GM19238 (cell line): ENCODE results near the gene WDR37.
"Not testable (repeated sequence)": the region's sequence is repeated elsewhere in the genome, so short reads cannot be mapped to it uniquely, and the experiment has no call there.

ENCODE experiments used
- DNase-seq: peaks from one replicate; pipeline ENCODE4 v3.0.0; 2011; ENCODE audit warnings: low spot score; ENCODE audit not compliant: insufficient read length

WDR37 gene, protein sequence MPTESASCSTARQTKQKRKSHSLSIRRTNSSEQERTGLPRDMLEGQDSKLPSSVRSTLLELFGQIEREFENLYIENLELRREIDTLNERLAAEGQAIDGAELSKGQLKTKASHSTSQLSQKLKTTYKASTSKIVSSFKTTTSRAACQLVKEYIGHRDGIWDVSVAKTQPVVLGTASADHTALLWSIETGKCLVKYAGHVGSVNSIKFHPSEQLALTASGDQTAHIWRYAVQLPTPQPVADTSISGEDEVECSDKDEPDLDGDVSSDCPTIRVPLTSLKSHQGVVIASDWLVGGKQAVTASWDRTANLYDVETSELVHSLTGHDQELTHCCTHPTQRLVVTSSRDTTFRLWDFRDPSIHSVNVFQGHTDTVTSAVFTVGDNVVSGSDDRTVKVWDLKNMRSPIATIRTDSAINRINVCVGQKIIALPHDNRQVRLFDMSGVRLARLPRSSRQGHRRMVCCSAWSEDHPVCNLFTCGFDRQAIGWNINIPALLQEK

DNA sequence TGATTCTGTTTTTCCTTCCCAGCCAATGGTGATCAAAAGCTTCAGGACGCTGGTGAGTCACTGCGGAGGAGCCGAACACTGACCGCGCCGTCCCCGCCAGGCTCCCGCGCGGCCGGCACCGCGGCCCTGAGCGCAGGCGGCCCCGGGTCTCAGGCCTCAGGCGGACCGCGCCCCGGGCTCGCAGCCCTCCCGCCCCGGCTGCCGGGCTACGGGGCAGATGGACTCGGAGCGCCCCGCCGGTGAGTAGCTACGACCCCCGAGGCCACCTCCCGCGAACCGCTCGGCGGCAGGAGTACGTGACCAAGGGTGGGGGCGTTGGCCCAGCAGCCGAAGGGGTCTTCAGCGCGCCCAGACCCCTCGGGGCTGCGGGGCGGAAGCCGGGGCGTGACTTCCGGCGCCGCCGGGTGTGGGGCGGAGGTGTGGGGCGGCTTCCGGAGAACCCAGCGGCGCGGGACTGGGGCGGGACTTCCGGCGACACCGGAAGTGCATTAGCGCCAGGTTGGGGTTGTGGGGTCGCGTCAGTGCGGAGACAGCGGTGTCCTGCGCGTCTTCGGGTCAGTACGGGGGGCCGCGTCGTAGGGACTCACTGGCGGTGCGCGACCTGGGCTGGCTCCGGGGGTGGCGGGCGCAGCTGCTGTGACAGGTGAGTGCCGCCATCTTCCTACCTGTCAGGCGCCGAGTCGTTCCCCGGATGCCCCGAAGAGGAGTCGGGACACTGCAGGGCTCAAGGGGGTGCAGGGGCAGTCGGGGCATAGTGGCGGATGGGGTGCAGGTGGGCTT, at the start of gene WDR37:
WDR37 (plus strand) TSS at position 60 of the 780 bp plus-strand sequence. CDS start 15,771 bp downstream, outside the sequence.
- peak; percentile 95 for DNase-seq

DNA sequence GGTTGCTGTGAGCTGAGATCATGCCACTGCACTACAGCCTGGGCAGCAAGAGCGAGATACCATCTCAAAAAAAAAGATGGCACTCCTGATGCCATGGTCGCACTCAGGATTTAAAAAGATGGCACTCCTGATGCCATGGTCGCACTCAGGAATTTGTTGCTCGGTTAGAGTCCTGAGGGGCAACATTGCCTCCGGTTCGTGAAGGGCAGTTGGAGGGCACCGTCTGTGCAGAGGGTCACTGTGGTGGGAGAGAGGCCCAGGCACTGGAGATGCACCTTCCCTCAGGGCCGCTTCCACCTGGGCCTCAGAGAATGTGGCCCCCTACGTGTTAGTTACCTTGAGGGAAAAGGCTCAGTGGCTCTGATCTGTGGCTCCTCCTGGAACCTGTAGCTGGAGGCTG, 49.6 kb upstream of the WDR37 start:
- DNase-seq = no peak

DNA sequence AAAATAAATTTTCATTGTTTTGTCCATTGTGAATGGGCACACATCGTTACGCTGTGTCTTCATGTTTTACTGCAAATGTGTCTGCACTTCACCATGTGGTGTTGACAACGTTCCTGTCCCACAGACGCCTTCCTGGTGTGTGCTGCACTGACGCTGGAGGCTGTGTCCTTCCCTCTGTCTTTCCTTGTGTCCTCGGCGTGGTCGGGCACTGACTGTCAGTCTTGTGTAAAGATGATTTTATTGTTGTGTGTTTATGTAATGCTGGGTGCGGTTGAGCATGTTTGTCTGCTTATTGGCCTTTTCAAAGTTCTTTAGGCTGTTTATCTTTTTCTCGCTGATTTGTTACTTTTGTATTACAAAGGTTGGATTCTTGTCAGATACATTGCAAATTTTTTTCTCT, 48.6 kb upstream of the WDR37 start:
- no peak for DNase-seq

DNA sequence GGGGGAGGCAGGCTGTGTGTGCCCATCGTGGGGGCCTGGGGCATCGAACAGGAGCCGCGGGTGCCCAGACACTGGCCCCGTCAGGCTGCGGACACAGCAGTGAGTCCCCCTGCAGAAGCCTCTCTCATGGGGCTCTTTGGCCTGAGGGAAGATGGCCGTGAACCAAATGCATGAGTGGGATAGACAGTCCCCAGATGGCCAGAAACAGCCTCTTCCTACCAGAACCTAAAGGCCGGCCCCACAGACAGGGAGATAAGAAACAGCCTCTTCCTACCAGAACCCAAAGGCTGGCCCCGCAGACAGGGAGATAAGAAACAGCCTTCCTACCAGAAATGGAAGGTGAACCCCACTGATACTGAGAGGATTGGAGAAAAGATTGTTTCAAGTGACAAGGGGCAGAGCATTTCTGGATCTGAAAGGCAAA, 47.1 kb upstream of the WDR37 start:
- no peak for DNase-seq

DNA sequence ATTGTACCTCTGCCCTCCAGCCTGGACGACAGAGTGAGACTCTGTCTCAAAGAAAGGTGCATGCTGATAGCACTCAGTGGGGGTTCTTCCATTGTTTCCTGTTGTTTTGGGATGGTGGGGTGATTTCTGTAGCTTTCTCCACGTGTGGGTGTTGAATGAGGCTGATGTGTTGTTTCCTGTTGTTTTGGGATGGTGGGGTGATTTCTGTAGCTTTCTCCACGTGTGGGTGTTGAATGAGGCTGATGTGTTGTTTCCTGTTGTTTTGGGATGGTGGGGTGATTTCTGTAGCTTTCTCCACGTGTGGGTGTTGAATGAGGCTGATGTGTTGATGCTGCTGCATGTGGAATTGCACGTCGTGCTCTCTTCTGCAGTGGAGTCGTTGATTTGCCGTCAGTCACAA, 46.2 kb upstream of the WDR37 start:
- not testable (repeated sequence) for DNase-seq

DNA sequence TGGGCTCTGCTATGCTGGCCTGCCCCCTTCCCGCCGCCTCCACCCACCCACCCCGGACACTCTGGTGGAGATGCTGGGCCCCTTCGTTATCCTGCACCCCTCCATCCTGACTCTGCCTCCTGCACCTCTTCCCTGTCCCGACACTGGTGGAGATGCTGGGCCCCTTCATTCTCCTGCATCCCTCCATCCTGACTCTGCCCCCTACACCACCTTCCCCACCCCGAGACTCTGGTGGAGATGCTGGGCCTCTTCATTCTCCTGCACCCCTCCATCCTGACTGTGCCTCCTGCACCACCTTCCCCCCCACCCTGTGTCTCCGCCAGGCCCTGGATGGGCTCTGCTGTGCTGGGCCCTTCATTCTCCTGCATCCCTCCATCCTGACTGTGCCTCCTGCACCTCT, 45.5 kb upstream of the WDR37 start:
- no peak for DNase-seq

DNA sequence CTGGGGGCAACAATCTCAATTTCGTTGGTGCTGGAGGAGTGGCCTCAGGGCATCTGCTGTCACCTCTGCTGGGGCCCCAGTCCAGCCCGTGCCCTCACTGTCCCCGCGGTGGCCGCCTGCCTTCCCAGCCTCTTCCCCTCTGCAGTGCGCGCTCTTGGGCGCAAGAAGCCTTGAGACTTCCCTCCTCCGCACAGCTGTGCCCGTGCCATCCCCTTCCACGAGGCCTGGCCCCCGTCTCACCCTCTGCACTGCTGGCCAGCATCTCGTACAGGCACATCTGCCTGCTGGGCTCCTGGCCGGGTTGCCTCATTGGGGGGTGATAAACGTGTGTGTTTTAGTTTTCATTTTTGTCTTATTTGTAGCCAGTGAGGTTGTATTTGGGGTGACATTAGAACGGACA, 44.5 kb upstream of the WDR37 start:
- no peak for DNase-seq

DNA sequence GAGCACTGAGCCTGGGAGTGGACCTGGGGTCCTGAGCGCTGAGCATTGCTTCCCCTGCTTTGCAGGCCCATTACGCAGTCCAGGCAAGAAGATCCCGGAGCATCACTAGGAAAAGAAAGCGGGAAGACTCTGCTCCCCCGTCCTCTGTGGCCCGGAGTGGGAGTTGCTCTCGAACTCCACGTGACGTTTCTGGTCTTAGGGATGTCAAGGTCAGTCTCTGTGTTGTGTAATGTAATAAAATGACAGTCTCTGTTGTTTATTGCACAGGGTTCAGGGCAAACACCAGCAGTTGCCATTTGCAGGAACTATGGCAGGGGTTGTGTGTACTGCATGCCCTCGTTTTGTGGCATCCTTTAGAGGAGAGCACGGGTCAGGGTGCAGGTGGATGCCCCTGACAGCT, 40.5 kb upstream of the WDR37 start:
- DNase-seq = no peak

DNA sequence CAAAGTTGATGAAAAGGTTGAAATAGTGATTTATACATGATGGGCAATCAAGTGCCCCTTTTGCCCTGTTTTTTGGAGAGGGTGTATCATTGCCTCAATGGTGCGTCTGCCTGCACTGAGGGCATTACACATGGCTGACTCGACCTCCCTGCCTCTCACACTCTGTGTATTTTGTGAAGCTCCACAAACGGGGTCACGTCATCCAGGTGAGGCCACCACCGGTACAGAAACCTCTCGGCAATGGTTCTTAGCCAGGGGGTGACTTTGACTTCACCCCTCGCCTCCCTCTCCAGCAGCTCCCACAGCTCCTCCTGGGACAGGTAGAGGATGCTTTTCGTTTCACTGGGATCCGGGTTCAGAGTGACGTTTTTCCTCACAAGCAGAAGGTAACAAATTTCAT, 36.8 kb upstream of the WDR37 start:
- DNase-seq = no peak

DNA sequence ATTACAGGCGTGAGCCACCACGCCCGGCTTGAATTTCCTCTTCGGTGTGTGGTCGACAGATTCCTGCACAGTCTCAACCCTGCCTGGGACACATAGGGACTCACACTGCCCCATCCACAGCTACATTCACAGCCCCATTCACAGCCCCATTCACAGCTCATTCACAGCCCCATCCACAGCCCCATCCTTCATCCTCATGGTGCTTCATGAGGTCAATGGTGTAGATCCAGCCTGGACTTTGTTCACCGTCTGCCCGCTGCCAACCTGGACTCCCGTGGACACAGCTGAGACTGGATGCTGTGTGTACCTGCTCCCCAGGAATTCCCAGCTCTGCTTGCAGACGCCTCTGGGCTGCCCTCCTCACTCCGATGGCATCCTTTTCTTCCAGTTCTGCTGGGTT, 35.7 kb upstream of the WDR37 start:
- no peak for DNase-seq

DNA sequence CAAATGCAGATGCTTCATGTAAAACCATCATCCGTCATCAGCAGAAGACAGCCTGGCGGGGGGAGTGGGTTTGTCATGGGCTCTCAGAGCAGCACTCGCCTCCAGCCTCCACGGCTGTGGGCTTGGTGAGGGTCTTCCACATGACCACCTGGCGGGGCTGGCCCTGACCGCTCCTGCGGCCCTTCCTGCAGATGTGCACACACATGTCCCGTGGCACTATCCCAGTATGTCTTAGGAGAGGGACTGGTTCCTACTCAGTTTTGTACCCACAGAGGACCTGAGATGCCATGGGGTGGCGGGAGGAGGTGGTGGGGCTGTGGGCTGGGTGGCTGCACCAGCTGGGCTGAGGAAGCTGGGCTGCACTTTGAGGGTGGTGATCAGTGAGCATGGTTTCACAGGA, 35.2 kb upstream of the WDR37 start:
- no peak for DNase-seq

DNA sequence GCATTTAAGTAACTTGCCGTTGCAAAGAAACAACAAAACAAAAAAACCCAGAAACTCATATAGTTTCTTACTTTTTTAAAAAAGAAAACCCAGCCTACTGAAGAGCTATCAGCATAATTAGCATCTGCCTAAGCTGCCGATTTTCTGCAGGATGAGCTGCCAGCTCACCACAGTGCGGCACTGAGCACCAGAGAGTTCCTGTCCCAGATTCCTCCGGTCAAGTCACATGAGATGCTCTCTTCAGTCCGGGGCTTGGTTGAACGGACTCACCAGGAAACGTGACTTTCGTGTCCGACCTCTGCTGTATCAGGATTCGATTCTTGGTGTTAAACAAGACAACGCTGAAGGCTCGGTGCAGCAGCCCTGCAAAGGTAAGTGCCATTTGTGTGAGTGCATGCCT, 33.8 kb upstream of the WDR37 start:
- no peak for DNase-seq

DNA sequence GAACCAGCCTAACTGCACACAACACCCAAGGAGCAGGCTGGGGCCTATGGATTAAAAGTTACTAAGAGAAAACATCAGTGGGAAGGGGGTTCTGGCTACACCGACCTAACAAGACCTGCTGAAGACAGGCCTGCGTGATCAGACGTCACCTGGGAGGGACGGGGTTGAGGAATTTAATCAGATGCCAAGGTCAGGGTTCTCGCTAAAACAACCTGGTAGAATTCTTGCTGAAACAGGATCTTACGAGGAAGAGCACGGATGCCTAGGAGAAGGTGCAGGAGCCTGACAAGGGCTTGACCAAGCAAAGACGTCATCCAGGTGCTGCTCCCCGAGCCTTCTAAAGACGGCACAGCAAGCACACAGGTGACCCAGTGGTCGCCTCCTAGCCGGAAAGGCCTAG, 32.1 kb upstream of the WDR37 start:
- DNase-seq = no peak

DNA sequence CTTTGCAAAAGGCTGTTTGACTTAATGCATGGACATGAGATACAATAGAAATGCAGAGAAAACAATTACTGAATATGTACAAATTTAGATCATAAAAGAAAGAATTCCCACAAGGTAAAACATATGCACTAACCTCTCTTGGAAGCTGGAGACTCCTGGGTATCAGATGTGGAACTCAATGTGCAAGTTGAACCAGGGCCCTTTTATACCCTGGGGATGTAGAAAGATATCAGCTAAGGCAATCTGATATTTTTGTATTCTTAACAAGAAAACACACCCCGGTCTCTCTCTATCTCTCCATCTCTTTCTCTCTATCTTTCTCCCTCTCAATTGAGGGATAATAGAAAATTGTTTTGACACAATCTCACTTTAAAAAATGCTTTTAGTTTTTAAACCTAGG, 30.5 kb upstream of the WDR37 start, which contains the start of gene IDI2:
IDI2 (minus strand) TSS at position 177 of the 400 bp plus-strand sequence. CDS start 1,136 bp downstream, outside the sequence.
- DNase-seq = no peak

DNA sequence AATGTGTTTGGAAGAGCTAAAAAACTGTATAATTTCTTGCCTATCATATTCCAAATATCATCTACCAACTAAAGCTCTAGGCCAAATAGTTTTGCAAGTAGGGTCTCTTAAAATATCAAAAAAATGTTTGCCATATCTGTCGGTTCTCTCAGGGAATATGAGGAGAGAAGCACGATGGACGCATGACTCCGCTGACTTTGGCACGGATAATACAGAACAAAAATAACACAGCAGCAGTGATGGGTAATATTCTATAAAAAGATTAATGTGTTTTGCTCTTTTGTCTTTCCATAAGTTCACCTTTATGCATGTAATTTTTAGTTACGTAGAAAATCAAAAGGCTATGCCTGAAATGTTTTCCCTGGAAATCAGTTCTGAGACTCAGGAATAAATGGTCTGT, 29.6 kb upstream of the WDR37 start:
- DNase-seq = no peak

DNA sequence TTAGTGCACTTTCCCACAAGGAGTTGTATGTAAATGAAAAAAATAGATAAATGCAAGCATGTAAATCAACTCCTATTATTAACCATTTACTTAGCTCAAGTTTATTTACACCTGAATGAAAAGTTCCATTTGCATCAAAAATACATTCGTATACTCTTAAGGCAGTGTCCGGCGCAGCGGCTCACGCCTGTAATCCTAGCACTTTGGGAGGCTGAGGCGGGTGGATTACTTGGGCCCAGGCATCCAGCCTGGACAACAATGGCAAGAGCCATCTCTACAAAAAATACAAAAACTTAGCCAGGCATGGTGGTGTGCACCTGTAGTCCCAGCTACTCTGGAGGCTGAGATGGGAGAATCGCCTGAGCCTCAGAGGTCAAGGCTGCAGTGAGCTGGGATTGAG, 26.3 kb upstream of the WDR37 start:
- no peak for DNase-seq

DNA sequence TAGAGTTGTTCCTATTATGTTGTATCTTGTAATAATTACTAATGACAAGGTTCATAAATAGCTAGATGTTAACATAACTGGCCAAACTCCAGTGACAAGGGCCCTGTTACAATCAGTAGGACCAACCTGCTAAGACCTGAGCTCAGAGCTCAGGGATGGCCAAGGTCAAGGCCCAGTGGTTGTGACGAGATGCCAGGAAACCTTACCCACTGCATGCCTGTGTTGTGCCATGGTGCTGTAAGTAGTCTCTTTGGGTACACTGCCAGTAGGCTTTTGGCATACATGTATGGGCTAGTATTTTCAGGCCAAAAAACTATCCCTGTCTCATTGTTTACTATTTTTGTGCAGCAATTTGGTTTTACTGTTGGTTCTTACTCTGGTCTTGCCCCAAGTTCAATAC, 22.6 kb upstream of the WDR37 start:
- no peak for DNase-seq

DNA sequence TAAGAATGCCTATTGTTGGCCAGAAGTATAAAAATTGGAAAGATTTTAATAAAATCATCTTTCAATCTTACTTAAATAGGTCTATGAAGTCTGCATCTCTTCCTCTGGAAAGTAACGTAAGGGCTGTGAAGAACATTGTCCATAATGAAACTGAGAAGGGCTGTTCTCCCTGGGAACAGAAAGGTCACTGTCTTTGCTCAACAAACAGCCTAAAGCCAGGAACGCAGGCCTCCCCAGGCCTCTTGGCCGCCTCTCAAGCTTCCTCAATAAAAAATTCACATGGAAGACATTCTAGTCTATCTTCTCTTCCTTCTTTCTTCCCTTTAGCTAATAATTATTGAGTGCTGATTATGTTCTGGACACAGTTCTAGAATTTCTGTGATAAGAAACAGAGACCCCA, 21.4 kb upstream of the WDR37 start:
- no peak for DNase-seq

DNA sequence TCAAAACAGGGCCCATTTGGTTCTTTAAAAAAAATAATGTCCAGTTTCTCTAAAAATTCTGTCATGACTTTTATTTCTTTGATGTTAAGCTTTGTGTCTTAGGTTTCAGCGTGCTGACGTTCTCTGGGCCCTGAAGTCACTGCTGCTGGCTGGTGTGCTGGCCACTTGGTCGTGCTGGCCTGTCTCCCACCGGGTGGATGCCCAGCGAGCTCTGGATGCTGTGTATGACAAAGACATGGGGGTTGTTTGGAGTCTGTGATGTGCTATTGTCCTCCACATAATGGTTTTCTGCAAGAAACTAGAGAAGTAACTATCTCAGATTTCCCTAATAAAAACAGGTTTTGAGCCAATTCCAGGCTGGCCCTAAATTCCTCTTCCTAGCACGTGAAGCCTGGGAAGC, 21.0 kb upstream of the WDR37 start:
- DNase-seq = no peak

DNA sequence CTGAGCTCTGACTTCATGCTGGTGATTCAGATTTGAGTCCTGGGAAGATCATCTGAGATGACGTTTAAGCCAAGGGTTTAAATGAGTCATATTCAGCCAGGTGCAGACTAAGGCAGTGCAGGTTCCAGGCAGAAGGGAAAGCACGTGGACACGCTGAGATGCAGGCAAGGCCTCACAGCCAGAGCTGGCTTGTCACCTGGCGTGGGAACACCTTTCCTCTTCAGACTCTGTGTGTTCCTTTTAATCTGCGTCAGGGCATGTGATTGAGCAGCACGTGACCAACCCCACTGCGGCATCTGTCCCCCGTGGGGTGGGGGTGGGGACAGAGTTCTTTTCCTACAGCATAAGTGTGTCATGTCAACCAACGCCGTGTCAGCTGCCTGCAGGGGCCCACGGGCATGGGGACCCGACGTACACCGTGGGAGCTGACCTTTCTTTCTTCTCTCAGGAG, 19.8 kb upstream of the WDR37 start:
- peak; percentile 28 for DNase-seq

DNA sequence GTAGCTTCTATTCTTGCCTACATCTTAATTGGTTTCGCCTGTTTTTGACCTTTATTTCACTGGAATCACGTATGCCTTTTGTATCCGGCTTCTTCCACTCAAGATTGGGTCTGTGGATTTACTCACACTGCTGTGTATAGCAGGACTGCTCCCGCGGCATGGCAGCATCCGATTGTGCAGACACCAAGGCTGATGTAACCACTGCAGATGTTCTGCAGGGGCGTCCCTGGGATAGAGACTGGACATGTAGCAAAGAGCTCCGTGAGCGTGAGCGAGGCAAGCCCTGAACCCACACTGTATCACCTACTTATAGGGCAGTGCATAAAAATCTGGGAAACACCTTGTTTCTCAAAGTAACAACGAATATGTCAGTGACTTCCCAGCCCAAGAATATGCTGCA, 19.1 kb upstream of the WDR37 start:
- no peak for DNase-seq

DNA sequence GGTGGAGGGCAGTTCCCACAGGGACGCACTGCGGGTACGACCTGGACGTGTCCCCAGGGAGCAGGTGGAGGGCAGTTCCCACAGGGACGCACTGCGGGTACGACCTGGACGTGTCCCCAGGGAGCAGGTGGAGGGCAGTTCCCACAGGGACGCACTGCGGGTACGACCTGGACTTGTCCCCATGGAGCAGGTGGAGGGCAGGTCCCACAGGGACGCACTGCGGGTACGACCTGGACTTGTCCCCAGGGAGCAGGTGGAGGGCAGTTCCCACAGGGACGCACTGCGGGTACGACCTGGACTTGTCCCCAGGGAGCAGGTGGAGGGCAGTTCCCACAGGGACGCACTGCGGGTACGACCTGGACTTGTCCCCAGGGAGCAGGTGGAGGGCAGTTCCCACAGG, 17.4 kb upstream of the WDR37 start:
- not testable (repeated sequence) for DNase-seq
